ENCODE results near the gene LAPTM5.

Gene LAPTM5

DNA sequence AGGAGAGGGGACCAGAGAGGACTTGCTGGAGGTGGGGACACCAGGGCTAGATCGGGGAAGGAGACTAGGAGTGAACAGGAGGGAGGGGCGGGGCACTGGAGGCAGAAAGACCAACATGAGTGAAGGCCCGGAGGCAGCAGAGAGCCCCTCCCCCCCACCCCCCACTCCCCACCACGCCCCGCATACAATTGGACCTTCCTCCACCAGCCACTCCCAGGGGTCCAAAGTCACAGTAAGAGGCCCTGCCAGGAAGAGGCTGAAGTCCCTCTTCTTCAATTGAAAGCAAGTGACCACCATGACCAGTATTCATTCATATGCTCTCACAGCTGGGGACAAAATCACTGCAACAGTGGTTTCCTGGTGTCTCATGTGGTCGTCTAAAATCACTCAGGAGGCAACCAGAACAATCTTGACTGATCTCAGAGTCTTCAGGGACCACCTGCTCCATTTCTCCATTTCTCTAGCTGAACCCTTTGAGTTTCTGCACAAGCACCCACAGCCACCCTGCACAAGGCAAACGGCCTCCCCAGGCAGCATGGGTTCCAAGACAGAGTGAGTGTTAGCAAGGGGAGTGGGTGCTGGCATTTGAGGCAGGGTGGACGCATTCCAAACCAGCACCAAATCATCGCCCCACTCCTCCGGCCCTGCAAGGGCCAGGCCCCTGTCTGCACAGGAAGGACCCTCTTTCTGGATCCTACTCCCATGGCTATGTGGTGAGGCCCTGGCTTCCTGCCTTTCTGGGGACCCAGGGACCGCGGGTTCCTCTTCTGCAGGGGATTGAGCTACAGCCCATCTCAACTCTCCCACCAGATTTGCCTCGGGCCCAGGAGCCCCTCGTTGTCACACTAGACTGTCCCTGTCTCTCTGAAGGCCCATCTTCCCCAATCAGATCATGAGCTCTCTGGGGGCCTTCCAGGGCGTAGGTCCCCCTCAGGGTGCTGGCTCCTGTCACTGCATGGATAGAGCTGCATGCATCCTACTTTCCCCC is 17.0 kb downstream of the LAPTM5 start:
- H3K27ac ChIP-seq (ENCODE audit: extremely low read depth, low read depth, low read length) = no peak overlapping the region
- H3K4me3 ChIP-seq (ENCODE audit: low read depth, low read length) = no peak overlapping the region
- H3K36me3 ChIP-seq (ENCODE audit: control insufficient read depth in 2 of 2, insufficient read depth in 1 of 2, low read length in 2 of 2) = no peaks in the 10 kb centered on the region
- TF ChIP-seq ZNF626 (tag by site-specific recombination; IDR thresholded peaks at IDR 0.05) (no peak), ZNF112 (tag by site-specific recombination; IDR thresholded peaks at IDR 0.05) (no peak), ZNF354C (tag by site-specific recombination; IDR thresholded peaks at IDR 0.05; ENCODE audit: borderline replicate concordance, low read depth) (no peak), ZNF24 (tag by site-specific recombination; IDR thresholded peaks at IDR 0.05) (no peak), TRIM28 (IDR thresholded peaks at IDR 0.05; ENCODE audit: borderline replicate concordance, low read length) (no peak), GLIS2 (tag by site-specific recombination; IDR thresholded peaks at IDR 0.05) (no peak), KLF1 (tag by site-specific recombination; IDR thresholded peaks at IDR 0.05) (no peak), ZNF37A (tag by site-specific recombination; IDR thresholded peaks at IDR 0.05) (no peak), ZBTB20 (tag by site-specific recombination; IDR thresholded peaks at IDR 0.05) (no peak), ZNF223 (tag by site-specific recombination; IDR thresholded peaks at IDR 0.05) (no peak), SP7 (tag by site-specific recombination; IDR thresholded peaks at IDR 0.05) (no peak), ZNF747 (tag by site-specific recombination; IDR thresholded peaks at IDR 0.05) (no peak), YY2 (tag by site-specific recombination; IDR thresholded peaks at IDR 0.05) (no peak), ZNF501 (tag by site-specific recombination; IDR thresholded peaks at IDR 0.05) (no peak)
- TF ChIP-seq, protein P1, sequence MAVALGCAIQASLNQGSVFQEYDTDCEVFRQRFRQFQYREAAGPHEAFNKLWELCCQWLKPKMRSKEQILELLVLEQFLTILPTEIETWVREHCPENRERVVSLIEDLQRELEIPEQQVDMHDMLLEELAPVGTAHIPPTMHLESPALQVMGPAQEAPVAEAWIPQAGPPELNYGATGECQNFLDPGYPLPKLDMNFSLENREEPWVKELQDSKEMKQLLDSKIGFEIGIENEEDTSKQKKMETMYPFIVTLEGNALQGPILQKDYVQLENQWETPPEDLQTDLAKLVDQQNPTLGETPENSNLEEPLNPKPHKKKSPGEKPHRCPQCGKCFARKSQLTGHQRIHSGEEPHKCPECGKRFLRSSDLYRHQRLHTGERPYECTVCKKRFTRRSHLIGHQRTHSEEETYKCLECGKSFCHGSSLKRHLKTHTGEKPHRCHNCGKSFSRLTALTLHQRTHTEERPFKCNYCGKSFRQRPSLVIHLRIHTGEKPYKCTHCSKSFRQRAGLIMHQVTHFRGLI (tag by site-specific recombination; IDR thresholded peaks at IDR 0.05) = no peak
- TF ChIP-seq, protein P2, sequence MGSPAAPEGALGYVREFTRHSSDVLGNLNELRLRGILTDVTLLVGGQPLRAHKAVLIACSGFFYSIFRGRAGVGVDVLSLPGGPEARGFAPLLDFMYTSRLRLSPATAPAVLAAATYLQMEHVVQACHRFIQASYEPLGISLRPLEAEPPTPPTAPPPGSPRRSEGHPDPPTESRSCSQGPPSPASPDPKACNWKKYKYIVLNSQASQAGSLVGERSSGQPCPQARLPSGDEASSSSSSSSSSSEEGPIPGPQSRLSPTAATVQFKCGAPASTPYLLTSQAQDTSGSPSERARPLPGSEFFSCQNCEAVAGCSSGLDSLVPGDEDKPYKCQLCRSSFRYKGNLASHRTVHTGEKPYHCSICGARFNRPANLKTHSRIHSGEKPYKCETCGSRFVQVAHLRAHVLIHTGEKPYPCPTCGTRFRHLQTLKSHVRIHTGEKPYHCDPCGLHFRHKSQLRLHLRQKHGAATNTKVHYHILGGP (tag by site-specific recombination; IDR thresholded peaks at IDR 0.05) = no peak
- TF ChIP-seq, protein P3, sequence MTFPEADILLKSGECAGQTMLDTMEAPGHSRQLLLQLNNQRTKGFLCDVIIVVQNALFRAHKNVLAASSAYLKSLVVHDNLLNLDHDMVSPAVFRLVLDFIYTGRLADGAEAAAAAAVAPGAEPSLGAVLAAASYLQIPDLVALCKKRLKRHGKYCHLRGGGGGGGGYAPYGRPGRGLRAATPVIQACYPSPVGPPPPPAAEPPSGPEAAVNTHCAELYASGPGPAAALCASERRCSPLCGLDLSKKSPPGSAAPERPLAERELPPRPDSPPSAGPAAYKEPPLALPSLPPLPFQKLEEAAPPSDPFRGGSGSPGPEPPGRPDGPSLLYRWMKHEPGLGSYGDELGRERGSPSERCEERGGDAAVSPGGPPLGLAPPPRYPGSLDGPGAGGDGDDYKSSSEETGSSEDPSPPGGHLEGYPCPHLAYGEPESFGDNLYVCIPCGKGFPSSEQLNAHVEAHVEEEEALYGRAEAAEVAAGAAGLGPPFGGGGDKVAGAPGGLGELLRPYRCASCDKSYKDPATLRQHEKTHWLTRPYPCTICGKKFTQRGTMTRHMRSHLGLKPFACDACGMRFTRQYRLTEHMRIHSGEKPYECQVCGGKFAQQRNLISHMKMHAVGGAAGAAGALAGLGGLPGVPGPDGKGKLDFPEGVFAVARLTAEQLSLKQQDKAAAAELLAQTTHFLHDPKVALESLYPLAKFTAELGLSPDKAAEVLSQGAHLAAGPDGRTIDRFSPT (tag by site-specific recombination; IDR thresholded peaks at IDR 0.05) = no peak
- no peaks in the 10 kb centered on the region for H3K9me3 ChIP-seq (ENCODE audit: control insufficient read depth, insufficient read depth, low read depth, low read length)
- ChIA-PET CTCF (interaction anchor here (1.1 kb wide), 2 partner anchors 42 to 170 kb away, joined by 3 to 5 read pairs; no protein-coding TSS in a partner anchor), POLR2A (no interaction called here)
- H3K4me1 ChIP-seq (ENCODE audit: control insufficient read depth, insufficient read depth, low read length) = no peaks in the 10 kb centered on the region

DNA sequence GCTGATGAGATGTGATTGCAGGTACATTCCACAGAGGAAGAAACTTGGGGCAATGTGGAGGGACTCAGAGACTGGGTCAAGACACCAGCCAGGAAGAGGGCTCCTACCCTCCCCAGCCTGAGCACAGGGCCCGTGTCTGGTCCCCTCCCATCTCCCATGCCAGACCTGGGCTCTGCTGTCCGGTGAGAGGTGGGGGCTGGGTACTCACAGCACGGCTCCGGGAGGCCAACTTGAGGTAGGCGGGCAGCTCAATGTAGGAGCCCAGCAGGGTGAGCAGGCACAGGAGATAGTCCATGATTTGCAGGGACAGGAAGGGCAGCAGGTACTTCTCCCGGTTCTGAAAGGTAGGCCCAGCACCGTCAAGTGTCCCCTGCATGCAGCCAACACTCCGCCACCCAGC is 18.0 kb downstream of the LAPTM5 start:
- Histone ChIP-seq H3K36me3 (ENCODE audit: control insufficient read depth in 2 of 2, insufficient read depth in 1 of 2, low read length in 2 of 2) (no peaks in the 10 kb centered on the region), H3K4me3 (ENCODE audit: low read depth, low read length) (no peak overlapping the region), H3K4me1 (ENCODE audit: control insufficient read depth, insufficient read depth, low read length) (no peaks in the 10 kb centered on the region), H3K9me3 (ENCODE audit: control insufficient read depth, insufficient read depth, low read depth, low read length) (no peaks in the 10 kb centered on the region), H3K27ac (ENCODE audit: extremely low read depth, low read depth, low read length) (no peak overlapping the region)
- ChIA-PET CTCF (no interaction called here), POLR2A (no interaction called here)
- no peak for TF ChIP-seq ZNF664 (tag by site-specific recombination; IDR thresholded peaks at IDR 0.05)
- TF ChIP-seq, protein P4, sequence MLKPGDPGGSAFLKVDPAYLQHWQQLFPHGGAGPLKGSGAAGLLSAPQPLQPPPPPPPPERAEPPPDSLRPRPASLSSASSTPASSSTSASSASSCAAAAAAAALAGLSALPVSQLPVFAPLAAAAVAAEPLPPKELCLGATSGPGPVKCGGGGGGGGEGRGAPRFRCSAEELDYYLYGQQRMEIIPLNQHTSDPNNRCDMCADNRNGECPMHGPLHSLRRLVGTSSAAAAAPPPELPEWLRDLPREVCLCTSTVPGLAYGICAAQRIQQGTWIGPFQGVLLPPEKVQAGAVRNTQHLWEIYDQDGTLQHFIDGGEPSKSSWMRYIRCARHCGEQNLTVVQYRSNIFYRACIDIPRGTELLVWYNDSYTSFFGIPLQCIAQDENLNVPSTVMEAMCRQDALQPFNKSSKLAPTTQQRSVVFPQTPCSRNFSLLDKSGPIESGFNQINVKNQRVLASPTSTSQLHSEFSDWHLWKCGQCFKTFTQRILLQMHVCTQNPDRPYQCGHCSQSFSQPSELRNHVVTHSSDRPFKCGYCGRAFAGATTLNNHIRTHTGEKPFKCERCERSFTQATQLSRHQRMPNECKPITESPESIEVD (tag by site-specific recombination; IDR thresholded peaks at IDR 0.05) = no peak
- no peak for TF ChIP-seq ZNF830 (tag by site-specific recombination; IDR thresholded peaks at IDR 0.05; ENCODE audit: low read depth)
- TF ChIP-seq, protein P5, sequence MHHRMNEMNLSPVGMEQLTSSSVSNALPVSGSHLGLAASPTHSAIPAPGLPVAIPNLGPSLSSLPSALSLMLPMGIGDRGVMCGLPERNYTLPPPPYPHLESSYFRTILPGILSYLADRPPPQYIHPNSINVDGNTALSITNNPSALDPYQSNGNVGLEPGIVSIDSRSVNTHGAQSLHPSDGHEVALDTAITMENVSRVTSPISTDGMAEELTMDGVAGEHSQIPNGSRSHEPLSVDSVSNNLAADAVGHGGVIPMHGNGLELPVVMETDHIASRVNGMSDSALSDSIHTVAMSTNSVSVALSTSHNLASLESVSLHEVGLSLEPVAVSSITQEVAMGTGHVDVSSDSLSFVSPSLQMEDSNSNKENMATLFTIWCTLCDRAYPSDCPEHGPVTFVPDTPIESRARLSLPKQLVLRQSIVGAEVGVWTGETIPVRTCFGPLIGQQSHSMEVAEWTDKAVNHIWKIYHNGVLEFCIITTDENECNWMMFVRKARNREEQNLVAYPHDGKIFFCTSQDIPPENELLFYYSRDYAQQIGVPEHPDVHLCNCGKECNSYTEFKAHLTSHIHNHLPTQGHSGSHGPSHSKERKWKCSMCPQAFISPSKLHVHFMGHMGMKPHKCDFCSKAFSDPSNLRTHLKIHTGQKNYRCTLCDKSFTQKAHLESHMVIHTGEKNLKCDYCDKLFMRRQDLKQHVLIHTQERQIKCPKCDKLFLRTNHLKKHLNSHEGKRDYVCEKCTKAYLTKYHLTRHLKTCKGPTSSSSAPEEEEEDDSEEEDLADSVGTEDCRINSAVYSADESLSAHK (tag by site-specific recombination; IDR thresholded peaks at IDR 0.05) = no peak
- TF ChIP-seq TRIM28 (IDR thresholded peaks at IDR 0.05; ENCODE audit: borderline replicate concordance, low read length) = no peak
- no peak for TF ChIP-seq ZNF10 (tag by site-specific recombination; IDR thresholded peaks at IDR 0.05)
- TF ChIP-seq, protein P6, sequence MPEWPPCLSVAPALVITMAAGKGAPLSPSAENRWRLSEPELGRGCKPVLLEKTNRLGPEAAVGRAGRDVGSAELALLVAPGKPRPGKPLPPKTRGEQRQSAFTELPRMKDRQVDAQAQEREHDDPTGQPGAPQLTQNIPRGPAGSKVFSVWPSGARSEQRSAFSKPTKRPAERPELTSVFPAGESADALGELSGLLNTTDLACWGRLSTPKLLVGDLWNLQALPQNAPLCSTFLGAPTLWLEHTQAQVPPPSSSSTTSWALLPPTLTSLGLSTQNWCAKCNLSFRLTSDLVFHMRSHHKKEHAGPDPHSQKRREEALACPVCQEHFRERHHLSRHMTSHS (tag by site-specific recombination; IDR thresholded peaks at IDR 0.05) = no peak
- TF ChIP-seq ZNF560 (tag by site-specific recombination; IDR thresholded peaks at IDR 0.05; ENCODE audit: borderline replicate concordance) = no peak
- no peak for TF ChIP-seq GLIS2 (tag by site-specific recombination; IDR thresholded peaks at IDR 0.05)
- no peak for TF ChIP-seq ZNF146 (tag by site-specific recombination; IDR thresholded peaks at IDR 0.05)

All from HEK293 (cell line).